ENCODE measurements around the gene DPP6.

- TF ChIP-seq CTCF (conservative IDR thresholded peaks at IDR 0.05) (no peak), EZH2 (IDR thresholded peaks at IDR 0.05; ENCODE audit: low read depth) (no peak)
These were observed 524.4 kb downstream of the DPP6 start for GRCh38 chr7:154576604-154577003.
